Endothelial cell of hepatic sinusoid (primary cell): ENCODE results near the gene PYGM.

Experiments
- in situ Hi-C: cut with HindIII; loops from 2 replicates; pipeline ENCODE4 v1.10.0; 2017; ENCODE audit warnings: low sequenced_read_pairs

Gene PYGM

GRCh38 chr11:64770120-64770519 lies 10.3 kb upstream of the PYGM start:
- in situ Hi-C loops: loop anchor here (10.0 kb wide), 1 partner anchor 85 kb away; no protein-coding TSS in a partner anchor

- in situ Hi-C loops: no loop called here
Measured at GRCh38 chr11:64769283-64769682, 9.5 kb upstream of the PYGM start.

GRCh38 chr11:64768300-64768694 lies 8.5 kb upstream of the PYGM start:
- in situ Hi-C loops: no loop called here

GRCh38 chr11:64767344-64768299 lies 7.8 kb upstream of the PYGM start:
- in situ Hi-C loops: no loop called here

GRCh38 chr11:64766881-64767280 lies 7.1 kb upstream of the PYGM start:
- in situ Hi-C loops: no loop called here

GRCh38 chr11:64765851-64766665 lies 6.3 kb upstream of the PYGM start:
- in situ Hi-C loops: no loop called here

- in situ Hi-C loops: no loop called here
Measured at GRCh38 chr11:64765291-64765850, 5.6 kb upstream of the PYGM start.

- in situ Hi-C loops: no loop called here
Measured at GRCh38 chr11:64764753-64765152, 5.0 kb upstream of the PYGM start.

- in situ Hi-C loops: no loop called here
Measured at GRCh38 chr11:64764040-64764611, 4.4 kb upstream of the PYGM start.

- in situ Hi-C loops: no loop called here
Measured at GRCh38 chr11:64763526-64764039, 3.8 kb upstream of the PYGM start.

- in situ Hi-C loops: no loop called here
Measured at GRCh38 chr11:64762674-64763525, 3.1 kb upstream of the PYGM start.

GRCh38 chr11:64762277-64762673 lies 2.5 kb upstream of the PYGM start:
- in situ Hi-C loops: no loop called here

- in situ Hi-C loops: no loop called here
Measured at GRCh38 chr11:64760759-64761420, 1.1 kb upstream of the PYGM start.

- in situ Hi-C loops: no loop called here
Measured at GRCh38 chr11:64759131-64759721, 548 bp downstream of the PYGM start.

GRCh38 chr11:64758330-64759079 lies 1.3 kb downstream of the PYGM start:
- in situ Hi-C loops: no loop called here

GRCh38 chr11:64757549-64758329 lies 2.0 kb downstream of the PYGM start:
- in situ Hi-C loops: no loop called here

- in situ Hi-C loops: no loop called here
Measured at GRCh38 chr11:64755681-64756361, 4.0 kb downstream of the PYGM start.
